Endothelial cell of umbilical vein (primary cell): ENCODE data around the gene SUCNR1. TPM values are rescaled to one million over a fixed set of nuclear protein-coding genes. Genes with fewer than 3 reads are reported as not detected.

Experiments used
- BruUV-seq: library from RNA; stranded (reverse); fragments of 400-500 nt; replicated peaks from 2 replicates; lab custom pipeline; 2021; lab: Mats Ljungman, UMichigan
- CTCF ChIA-PET: fragments of 300-600, 350-600 bp; sonication (Branson Sonifier 250); formaldehyde crosslinking; loops from one replicate; lab custom pipeline; 2021; ENCODE audit warnings: antibody characterized with exemption, inconsistent platforms; lab: Charles Lee
- POLR2A ChIA-PET: fragments of 300-600, 350-600 bp; sonication (Branson Sonifier 250); formaldehyde crosslinking; loops from one replicate; lab custom pipeline; 2021; ENCODE audit warnings: antibody characterized with exemption, inconsistent platforms; lab: Charles Lee
- DNase-seq: peaks from one replicate; pipeline ENCODE4 v3.0.0-alpha.2; 2011; ENCODE audit warnings: low read depth, low spot score
- FAIRE-seq: peaks from 2 replicates; lab custom pipeline; 2011; peaks lifted over from hg19 to GRCh38; lab: Jason Lieb, UNC
- H2AFZ ChIP-seq: 2 replicates; pipeline ENCODE4 v1.6.0; 2012; ENCODE audit warnings: low read depth, low read length, control low read depth, inconsistent platforms
- H3K27ac ChIP-seq: 2 replicates; pipeline ENCODE4 v1.5.1; 2011; ENCODE audit warnings: low read depth, mild to moderate bottlenecking, control low read depth, low read length, moderate library complexity; ENCODE audit not compliant: insufficient read depth
- H3K27me3 ChIP-seq, 2 experiments: 2 replicates each; pipeline versions ENCODE4 v1.6.0 to v1.6.1; 2011; ENCODE audit warnings: low read length in 2 of 2, mixed read lengths in 1 of 2; ENCODE audit not compliant: control insufficient read depth in 2 of 2, insufficient read depth in 2 of 2
- H3K36me3 ChIP-seq, 2 experiments: 2 replicates in 1 of 2; 3 replicates in 1 of 2; pipeline ENCODE4 v1.5.1; 2011; ENCODE audit warnings: low read length in 2 of 2, mild to moderate bottlenecking in 1 of 2, moderate library complexity in 1 of 2; ENCODE audit not compliant: control insufficient read depth in 2 of 2, insufficient read depth in 2 of 2; ENCODE audit errors: extremely low read depth in 1 of 2
- H3K4me1 ChIP-seq: 3 replicates; pipeline ENCODE4 v1.5.1; 2011; ENCODE audit warnings: mild to moderate bottlenecking, low read length; ENCODE audit not compliant: control insufficient read depth, insufficient read depth; ENCODE audit errors: extremely low read depth
- H3K4me2 ChIP-seq: 2 replicates; pipeline ENCODE4 v1.6.1; 2011; ENCODE audit warnings: low read length, control low read depth, mixed read lengths; ENCODE audit not compliant: insufficient read depth
- H3K4me3 ChIP-seq, 3 experiments: fragments of 200-600 bp in 1 of 3; sonication (generic), shearing (Covaris generic) in 1 of 3; replicated peaks in 1 of 3; 2 replicates each; pipeline ENCODE4 v1.5.1; 2011 to 2016; ENCODE audit warnings: control low read depth in 3 of 3, low read length in 3 of 3, mild to moderate bottlenecking in 2 of 3, inconsistent platforms in 1 of 3, low read depth in 1 of 3, moderate library complexity in 1 of 3; ENCODE audit not compliant: insufficient read depth in 1 of 3
- H3K79me2 ChIP-seq: 2 replicates; pipeline ENCODE4 v1.6.0; 2012; ENCODE audit warnings: low read length, inconsistent platforms; ENCODE audit not compliant: control insufficient read depth, insufficient read depth
- H3K9ac ChIP-seq: replicated peaks from 2 replicates; pipeline ENCODE3; 2011; ENCODE audit warnings: low read length, control low read depth; ENCODE audit not compliant: insufficient read depth; ENCODE audit errors: extremely low read depth
- H3K9me1 ChIP-seq: replicated peaks from 3 replicates; pipeline ENCODE4 v1.6.0; 2011; ENCODE audit warnings: mild to moderate bottlenecking, low read length; ENCODE audit not compliant: control insufficient read depth, insufficient read depth; ENCODE audit errors: extremely low read depth
- H3K9me3 ChIP-seq: replicated peaks from 2 replicates; pipeline ENCODE4 v1.5.1; 2012; ENCODE audit warnings: low read length, inconsistent platforms; ENCODE audit not compliant: control insufficient read depth, insufficient read depth
- H4K20me1 ChIP-seq: replicated peaks from 2 replicates; pipeline ENCODE3; 2011; ENCODE audit warnings: mild to moderate bottlenecking, low read length; ENCODE audit not compliant: control insufficient read depth, insufficient read depth; ENCODE audit errors: extremely low read depth
- CTCF ChIP-seq, 2 donors: IDR thresholded peaks; 1 replicate in 1 of 2; 2 replicates in 1 of 2; pipeline ENCODE4 v1.5.1; 2011; ENCODE audit warnings: low read length in 2 of 2, mild to moderate bottlenecking in 2 of 2, moderate library complexity in 2 of 2, control low read depth in 1 of 2, inconsistent platforms in 1 of 2, low read depth in 1 of 2; ENCODE audit not compliant: insufficient read depth in 1 of 2; ENCODE audit errors: extremely low read depth in 1 of 2
- EZH2 ChIP-seq: IDR thresholded peaks from 2 replicates; pipeline ENCODE4 v1.6.1; 2012; ENCODE audit warnings: borderline replicate concordance, low read depth, mild to moderate bottlenecking, moderate library complexity, low read length, inconsistent platforms; ENCODE audit not compliant: severe bottlenecking
- FOS ChIP-seq: IDR thresholded peaks from 2 replicates; pipeline ENCODE4 v1.6.1; 2011; ENCODE audit warnings: mild to moderate bottlenecking, low read length, moderate library complexity, borderline replicate concordance; ENCODE audit not compliant: insufficient read depth
- GATA2 ChIP-seq: IDR thresholded peaks from 2 replicates; pipeline ENCODE4 v1.7.0; 2011; ENCODE audit warnings: low read depth, mild to moderate bottlenecking, moderate library complexity, mixed read lengths, low read length; ENCODE audit not compliant: insufficient read length, insufficient read depth
- JUN ChIP-seq: IDR thresholded peaks from 2 replicates; pipeline ENCODE4 v1.6.1; 2011; ENCODE audit warnings: borderline replicate concordance, low read depth; ENCODE audit not compliant: insufficient read length, insufficient read depth
- MAX ChIP-seq: IDR thresholded peaks from 2 replicates; pipeline ENCODE4 v1.6.1; 2011; ENCODE audit not compliant: insufficient read depth, insufficient read length
- MYC ChIP-seq: IDR thresholded peaks from one replicate; pipeline ENCODE4 v1.6.1; 2011; ENCODE audit warnings: mild to moderate bottlenecking, low read depth, low read length
- POLR2A ChIP-seq: IDR thresholded peaks from 2 replicates; pipeline ENCODE4 v1.6.1; 2012; ENCODE audit warnings: low read depth, mild to moderate bottlenecking, control low read depth, low read length
- POLR2AphosphoS5 ChIP-seq: IDR thresholded peaks from 2 replicates; pipeline ENCODE4 v1.6.1; 2012; ENCODE audit warnings: low read depth, mild to moderate bottlenecking, control low read depth, low read length, moderate library complexity; ENCODE audit not compliant: insufficient read depth
- dilution Hi-C: fragments of 300-500 bp; cut with MboI; formaldehyde crosslinking; loops from one replicate; pipeline ENCODE4 v1.15.0; 2019; ENCODE audit warnings: low sequenced_read_pairs; ENCODE audit not compliant: extremely low pct_ligation_motif_present
- intact Hi-C: fragments of 100-400 bp; cut with micrococcal nuclease; formaldehyde crosslinking; loops from one replicate; pipeline ENCODE4 v1.10.0; 2022
- polyA plus RNA-seq, 4 experiments: library from polyadenylated mRNA; depleted of rRNA in 3 of 4; stranded (reverse) in 3 of 4; unstranded in 1 of 4; fragments of >200 nt; gene quantifications; 2 replicates each; pipeline versions ENCODE4 v1.2.1 to v1.2.3, GENCODE V29; 2011 to 2012; ENCODE audit warnings: missing spikeins in 1 of 4
- total RNA-seq: library from RNA; stranded (reverse); gene quantifications from 2 replicates; pipeline ENCODE4 v1.2.3, GENCODE V29; 2021

SUCNR1 gene
- total and polyA plus RNA-seq, 2 donors (not counting 3 experiments of a cell fraction or from before 2014, with no cell fraction given), result not detected

GRCh38 chr3:151859233-151859673 is 14.2 kb upstream of the SUCNR1 start:
- no peak for TF ChIP-seq FOS
- TF ChIP-seq MAX, result no peak
- TF ChIP-seq POLR2AphosphoS5, result no peak
- TF ChIP-seq GATA2, result no peak
- TF ChIP-seq EZH2, result no peak
- no peak for TF ChIP-seq JUN
- TF ChIP-seq MYC, result no peak
- no peak for TF ChIP-seq POLR2A
- TF ChIP-seq CTCF (IDR thresholded peaks at IDR 0.05; ENCODE audit: extremely low read depth in 1 of 2, insufficient read depth in 1 of 2, low read depth in 1 of 2, low read length in 2 of 2), result no peak
- no TSS peak for BruUV-seq
- ChIA-PET CTCF (no interaction called here), POLR2A (no interaction called here)
- no peaks in the 10 kb centered on the region for H3K79me2 ChIP-seq
- no peaks in the 10 kb centered on the region for H4K20me1 ChIP-seq
- H3K27ac ChIP-seq, result no peak overlapping the region
- no peaks in the 10 kb centered on the region for H3K9me1 ChIP-seq
- H3K36me3 ChIP-seq, result no peaks in the 10 kb centered on the region
- H3K4me2 ChIP-seq, result no peak overlapping the region
- H3K9ac ChIP-seq, result no peak overlapping the region
- intact Hi-C loops (no loop called here), dilution Hi-C loops (no loop called here)
- peaks cover 11% of the 10 kb centered on the region for H3K4me1 ChIP-seq
- no peaks in the 10 kb centered on the region for H3K9me3 ChIP-seq
- H3K4me3 ChIP-seq, result no peak overlapping the region
- FAIRE-seq (no peak), DNase-seq (no peak)
- no peaks in the 10 kb centered on the region for H3K27me3 ChIP-seq
- H2AFZ ChIP-seq, result no peak overlapping the region
